HCT116 (cell line): ENCODE results near the gene GPRIN1. TPM values are rescaled to one million over a fixed set of nuclear protein-coding genes. Genes with fewer than 3 reads are reported as not detected.

Source experiments
- ATAC-seq: fragments of 200-7000 bp; cut with Tn5 transposase; 2 replicates; pipeline ENCODE4 v1.9.1; 2020; ENCODE audit warnings: mild to moderate bottlenecking, moderate library complexity
- BruUV-seq: library from RNA; stranded (reverse); fragments of 400-500 nt; replicated peaks from 2 replicates; lab custom pipeline; 2021; lab: Mats Ljungman, UMichigan
- CTCF ChIA-PET: fragments of 300-600 bp; sonication (Branson Sonifier 250); formaldehyde crosslinking; loops from one replicate; lab custom pipeline; 2021; ENCODE audit warnings: antibody characterized with exemption; lab: Charles Lee
- POLR2A ChIA-PET: fragments of 300-600, 350-600 bp; sonication (Branson Sonifier 250); formaldehyde crosslinking; loops from one replicate; lab custom pipeline; 2021; ENCODE audit warnings: antibody characterized with exemption; lab: Charles Lee
- RAD21 ChIA-PET, 2 experiments: fragments of 300-600 bp; sonication (Branson Sonifier 250); formaldehyde crosslinking; loops; one replicate each; lab custom pipeline; 2023; ENCODE audit warnings: low total read pairs in 2 of 2; ENCODE audit not compliant: uncharacterized antibody in 2 of 2, unreplicated experiment in 2 of 2, low non-redundant PET in 1 of 2; lab: Charles Lee
- DNase-seq: peaks from one replicate; pipeline ENCODE4 v3.0.0-alpha.2; 2010; ENCODE audit warnings: low read depth, low spot score
- H2AFZ ChIP-seq: fragments of 200-600 bp; shearing (Covaris generic), sonication (generic); 2 replicates; pipeline ENCODE4 v1.6.1; 2017; ENCODE audit warnings: low read depth, mixed run types, mixed read lengths, antibody characterized with exemption, low read length; ENCODE audit not compliant: poor library complexity, severe bottlenecking
- H3K27ac ChIP-seq: 2 replicates; pipeline ENCODE4 v1.5.1; 2012; ENCODE audit warnings: low read depth, low read length
- H3K27me3 ChIP-seq: fragments of 200-600 bp; sonication (generic); 2 replicates; pipeline ENCODE4 v1.6.1; 2016; ENCODE audit warnings: mixed run types, low read length, mixed read lengths; ENCODE audit not compliant: insufficient read depth
- H3K36me3 ChIP-seq, 2 experiments: fragments of 200-500 bp in 1 of 2; fragments of 200-600 bp in 1 of 2; sonication (Bioruptor generic) in 1 of 2; sonication (generic) in 1 of 2; 2 replicates each; pipeline versions ENCODE4 v1.5.1 to v1.6.1; 2014 to 2016; ENCODE audit warnings: low read length in 2 of 2, inconsistent platforms in 1 of 2, mixed read lengths in 1 of 2, mixed run types in 1 of 2; ENCODE audit not compliant: insufficient read depth in 2 of 2, control insufficient read depth in 1 of 2
- H3K4me1 ChIP-seq, 2 experiments: fragments of 200-600 bp in 1 of 2; sonication (generic) in 1 of 2; 2 replicates each; pipeline versions ENCODE4 v1.5.1 to v1.6.1; 2012 to 2017; ENCODE audit warnings: low read length in 2 of 2, inconsistent platforms in 1 of 2, mild to moderate bottlenecking in 1 of 2, mixed read lengths in 1 of 2, mixed run types in 1 of 2, moderate library complexity in 1 of 2; ENCODE audit not compliant: insufficient read depth in 2 of 2, control insufficient read depth in 1 of 2
- H3K4me2 ChIP-seq: fragments of 200-600 bp; sonication (generic); 2 replicates; pipeline ENCODE4 v1.6.1; 2017; ENCODE audit warnings: mixed run types, low read length, mixed read lengths
- H3K4me3 ChIP-seq, 2 experiments: fragments of 200-600 bp in 1 of 2; sonication (generic) in 1 of 2; replicated peaks in 1 of 2; 2 replicates each; pipeline ENCODE4 v1.5.1; 2011 to 2016; ENCODE audit warnings: low read length in 2 of 2, control low read depth in 1 of 2, low read depth in 1 of 2, mild to moderate bottlenecking in 1 of 2, mixed read lengths in 1 of 2, mixed run types in 1 of 2
- H3K79me2 ChIP-seq: fragments of 200-600 bp; sonication (generic); 2 replicates; pipeline ENCODE4 v1.6.1; 2017; ENCODE audit warnings: mild to moderate bottlenecking, mixed run types, low read length, moderate library complexity, mixed read lengths; ENCODE audit not compliant: insufficient read depth
- H3K9ac ChIP-seq: fragments of 200-600 bp; sonication (generic); 2 replicates; pipeline ENCODE4 v1.6.1; 2016; ENCODE audit warnings: low read length, mixed read lengths
- H3K9me2 ChIP-seq: fragments of 200-600 bp; sonication (generic), shearing (Covaris generic); 2 replicates; pipeline ENCODE4 v1.6.1; 2017; ENCODE audit warnings: mixed run types, mild to moderate bottlenecking, moderate library complexity; ENCODE audit not compliant: insufficient read depth
- H3K9me3 ChIP-seq, 2 experiments: fragments of 200-500 bp in 1 of 2; fragments of 200-600 bp in 1 of 2; sonication (Bioruptor generic) in 1 of 2; sonication (generic) in 1 of 2; 2 replicates each; pipeline ENCODE4 v1.6.1; 2014 to 2017; ENCODE audit warnings: low read length in 2 of 2, mixed read lengths in 2 of 2, inconsistent platforms in 1 of 2, low read depth in 1 of 2, mild to moderate bottlenecking in 1 of 2, mixed run types in 1 of 2, moderate library complexity in 1 of 2; ENCODE audit not compliant: control insufficient read depth in 1 of 2, insufficient read depth in 1 of 2
- H4K20me1 ChIP-seq: fragments of 200-600 bp; sonication (generic), shearing (Covaris generic); 2 replicates; pipeline ENCODE4 v1.6.1; 2017; ENCODE audit warnings: mixed run types, mild to moderate bottlenecking, moderate library complexity; ENCODE audit not compliant: insufficient read depth
- CBX3 ChIP-seq: IDR thresholded peaks from 2 replicates; pipeline ENCODE4 v1.6.1; 2012; ENCODE audit warnings: low read depth
- CEBPB ChIP-seq: IDR thresholded peaks from 2 replicates; pipeline ENCODE4 v1.6.1; 2012; ENCODE audit warnings: low read depth
- CTCF ChIP-seq, 3 experiments: fragments of 200-600 bp in 1 of 3; sonication (generic) in 1 of 3; IDR thresholded peaks in 2 of 3; conservative IDR thresholded peaks in 1 of 3; 2 replicates each; pipeline ENCODE4 v1.5.1; 2012 to 2017; ENCODE audit warnings: low read depth in 2 of 3, low read length in 2 of 3, antibody characterized with exemption in 1 of 3, borderline replicate concordance in 1 of 3, control low read depth in 1 of 3, mild to moderate bottlenecking in 1 of 3, mixed read lengths in 1 of 3, mixed run types in 1 of 3, moderate library complexity in 1 of 3; ENCODE audit not compliant: insufficient read depth in 1 of 3
- ELF1 ChIP-seq: IDR thresholded peaks from 2 replicates; pipeline ENCODE4 v1.6.1; 2012; ENCODE audit warnings: low read depth, borderline replicate concordance
- FOSL1 ChIP-seq: IDR thresholded peaks from 2 replicates; pipeline ENCODE4 v1.6.1; 2012; ENCODE audit warnings: low read depth
- POLR2AphosphoS5 ChIP-seq: IDR thresholded peaks from 2 replicates; pipeline ENCODE4 v1.6.1; 2011; ENCODE audit warnings: mild to moderate bottlenecking, low read depth, low read length, moderate library complexity
- REST ChIP-seq: IDR thresholded peaks from 2 replicates; pipeline ENCODE4 v1.6.1; 2012; ENCODE audit warnings: low read depth
- SIN3A ChIP-seq: IDR thresholded peaks from 2 replicates; pipeline ENCODE4 v1.6.1; 2012; ENCODE audit warnings: low read depth
- SRF ChIP-seq: IDR thresholded peaks from 2 replicates; pipeline ENCODE4 v1.6.1; 2012; ENCODE audit warnings: low read depth
- TCF7L2 ChIP-seq: IDR thresholded peaks from 2 replicates; pipeline ENCODE4 v1.7.0; 2011; ENCODE audit warnings: borderline replicate concordance, inconsistent platforms; ENCODE audit not compliant: insufficient read depth, insufficient read length; ENCODE audit errors: extremely low read depth
- YY1 ChIP-seq: IDR thresholded peaks from 2 replicates; pipeline ENCODE4 v1.6.1; 2011; ENCODE audit warnings: low read length, low read depth, moderate library complexity, mild to moderate bottlenecking; ENCODE audit not compliant: insufficient replicate concordance; ENCODE audit errors: extremely low read depth
- ZNF274 ChIP-seq: fragments of 200-500 bp; sonication (Bioruptor generic); IDR thresholded peaks from 2 replicates; pipeline ENCODE4 v1.6.1; 2014; ENCODE audit warnings: mild to moderate bottlenecking, low read depth, low read length, inconsistent platforms
- intact Hi-C: fragments of 100-400 bp; cut with micrococcal nuclease; formaldehyde crosslinking; loops from 2 replicates; pipeline ENCODE4 v1.10.0; 2022
- total RNA-seq: library from RNA; stranded (reverse); gene quantifications from one replicate; pipeline ENCODE4 v1.2.1, GENCODE V29; 2021; ENCODE audit not compliant: unreplicated experiment

The GPRIN1 gene
- total RNA-seq, 1 experiment from 2014 or later: 14.2 TPM

DNA sequence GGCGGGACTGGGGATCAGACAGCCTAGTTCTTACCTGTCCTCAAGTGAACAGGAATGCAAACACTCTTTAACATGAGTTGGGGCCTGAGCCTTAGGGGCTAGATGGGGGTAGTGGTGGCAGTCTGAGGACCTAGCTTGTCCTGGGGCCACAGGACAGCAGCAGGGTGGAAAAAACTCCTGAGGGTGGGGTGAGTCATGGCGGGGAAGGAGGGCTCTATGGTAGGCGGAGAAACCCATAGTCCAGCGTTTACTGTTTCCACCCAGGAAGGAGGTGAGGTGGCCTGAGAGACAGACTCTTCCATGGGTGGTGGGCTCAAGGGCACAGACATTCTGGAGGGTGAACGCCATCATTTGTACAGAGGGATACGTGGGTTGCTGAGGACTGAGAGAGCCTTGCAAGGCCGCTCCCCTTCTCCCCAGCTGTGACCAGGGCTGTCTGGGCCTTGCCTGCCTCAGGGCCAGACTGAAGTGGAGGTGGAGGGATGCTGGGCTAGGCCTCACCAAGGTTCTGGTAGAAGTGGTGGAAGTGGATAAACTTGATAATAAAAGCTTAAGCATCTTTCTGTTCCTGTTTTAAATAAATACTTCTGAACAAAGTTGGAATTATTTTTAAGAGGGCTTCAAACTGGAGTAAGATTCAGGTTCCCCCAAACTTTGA lies 36.2 kb upstream of the GPRIN1 start:
- H3K4me1 ChIP-seq: peaks cover 17 to 44% of the 10 kb centered on the region in 2 experiments
- H3K27ac ChIP-seq: peak overlapping the region; percentile 68
- DNase-seq (no peak), ATAC-seq (no peak)
- peak overlapping the region; percentile 61 to 86 for H3K4me3 ChIP-seq
- no peaks in the 10 kb centered on the region for H3K9me2 ChIP-seq
- no TSS peak for BruUV-seq
- RAD21 ChIA-PET: no interaction called here
- peak overlapping the region; percentile 83 for H3K9ac ChIP-seq
- H3K36me3 ChIP-seq: no peaks in the 10 kb centered on the region
- H4K20me1 ChIP-seq: no peaks in the 10 kb centered on the region
- H3K9me3 ChIP-seq: no peaks in the 10 kb centered on the region
- intact Hi-C loops: no loop called here
- H3K4me2 ChIP-seq: peak overlapping the region; percentile 94
- TF ChIP-seq REST: no peak
- TF ChIP-seq ZNF274: no peak
- TF ChIP-seq POLR2AphosphoS5: no peak
- no peak for TF ChIP-seq SIN3A
- no peak for TF ChIP-seq CBX3
- no peak for TF ChIP-seq FOSL1
- no peak for TF ChIP-seq CEBPB
- TF ChIP-seq CTCF (IDR thresholded peaks at IDR 0.05 in 2 of 3, conservative IDR thresholded peaks at IDR 0.05 in 1 of 3; ENCODE audit: borderline replicate concordance in 1 of 3, insufficient read depth in 1 of 3, low read depth in 2 of 3, low read length in 2 of 3): no peak
- no peak for TF ChIP-seq TCF7L2
- no peak for TF ChIP-seq YY1
- TF ChIP-seq ELF1: no peak
- TF ChIP-seq SRF: no peak
- H3K79me2 ChIP-seq: peaks cover 27% of the 10 kb centered on the region
- H2AFZ ChIP-seq: no peak overlapping the region
- H3K27me3 ChIP-seq: no peaks in the 10 kb centered on the region
- CTCF ChIA-PET: interaction anchor here (1.3 to 2.2 kb wide), 2 partner anchors 14 to 440 kb away, joined by 3 to 11 read pairs; partner anchors contain the start of gene FGFR4
- POLR2A ChIA-PET: interaction anchor here (0.6 to 1.4 kb wide), 4 partner anchors 11 to 910 kb away, joined by 3 to 4 read pairs (median 4); partner anchors contain the start of gene RNF44
